Left lung (tissue), 10 donors: ENCODE results near the gene CRYL1. TPM values are rescaled to one million over a fixed set of nuclear protein-coding genes. Genes with fewer than 3 reads are reported as not detected.

ENCODE experiments used
- ATAC-seq: fragments of 200-7000 bp; cut with Tn5 transposase; one replicate; pipeline ENCODE4 v1.9.1; 2020; ENCODE audit warnings: moderate library complexity
- DNase-seq, 4 donors: peaks; one replicate each; pipeline ENCODE4 v3.0.0-alpha.2; 2013 to 2020
- H3K27ac ChIP-seq, 2 donors: fragments of 200-600 bp; sonication (generic) in 1 of 2; one replicate each; pipeline versions ENCODE4 v1.5.0 to v1.8.0; 2020 to 2021
- H3K27me3 ChIP-seq, 2 donors: fragments of 200-600 bp; sonication (generic) in 1 of 2; one replicate each; pipeline versions ENCODE4 v1.5.0 to v1.8.0; 2020 to 2021
- H3K36me3 ChIP-seq, 2 donors: fragments of 200-600 bp; sonication (generic) in 1 of 2; one replicate each; pipeline versions ENCODE4 v1.5.0 to v1.8.0; 2020 to 2021
- H3K4me1 ChIP-seq, 2 donors: fragments of 200-600 bp; one replicate each; pipeline ENCODE4 v1.8.0; 2021
- H3K4me3 ChIP-seq, 2 donors: fragments of 200-600 bp; sonication (generic) in 1 of 2; one replicate each; pipeline versions ENCODE4 v1.5.0 to v1.8.0; 2020 to 2021; ENCODE audit warnings: mild to moderate bottlenecking in 1 of 2
- H3K9me3 ChIP-seq, 2 donors: fragments of 200-600 bp; sonication (generic) in 1 of 2; one replicate each; pipeline versions ENCODE4 v1.5.0 to v1.8.0; 2020 to 2021
- CTCF ChIP-seq, 2 donors: fragments of 200-600 bp; sonication (generic) in 1 of 2; IDR thresholded peaks; one replicate each; pipeline versions ENCODE4 v1.5.0 to v1.8.0; 2021; ENCODE audit warnings: antibody characterized with exemption in 2 of 2
- intact Hi-C, 2 donors: fragments of 100-400 bp; cut with DNase I; formaldehyde crosslinking; loops; one replicate each; pipeline versions ENCODE4 v1.11.2 to v1.14.2; 2022
- polyA plus RNA-seq, 6 donors: library from polyadenylated mRNA; unstranded; fragments of 120-200 nt; gene quantifications; one replicate each; pipeline ENCODE4 v1.2.1, GENCODE V29; 2013; ENCODE audit not compliant: insufficient read length in 6 of 6
- total RNA-seq, 2 donors: library from RNA; stranded (reverse); fragmentation: NEBNext Ultra II Directional; extraction: Animal tissue kit (Norgen Biotek cat#: 25700); gene quantifications; one replicate each; pipeline ENCODE4 v1.2.1, GENCODE V29; 2021
- donor health status: DM: no; HTN: yes; CAD: no.
- donor health status: DM: no; HTN: no; CAD: no.

The CRYL1 gene
- total and polyA plus RNA-seq, 8 donors, result 15.5 to 31.8 (median 24.6) TPM

- peak; percentile 97 for ATAC-seq
- H3K27ac ChIP-seq, result no peak overlapping the region
- H3K36me3 ChIP-seq, result no peaks in the 10 kb centered on the region
- peak; percentile 90 to 98 for TF ChIP-seq CTCF (IDR thresholded peaks at IDR 0.05)
- intact Hi-C loops, result loop anchor here in 1 of 2 donors (10.0 kb wide), 1 partner anchor 429 kb away; no protein-coding TSS in a partner anchor
- DNase-seq, result peak in 2 of 4 donors; percentile 68 to 74
- no peak overlapping the region for H3K4me3 ChIP-seq
- H3K4me1 ChIP-seq, result peaks cover 0 to 13% of the 10 kb centered on the region in 2 donors
- no peaks in the 10 kb centered on the region for H3K27me3 ChIP-seq
- no peaks in the 10 kb centered on the region for H3K9me3 ChIP-seq
Measured at GRCh38 chr13:20495087-20496023, 30.3 kb downstream of the CRYL1 start.

- peaks cover 0 to 13% of the 10 kb centered on the region in 2 donors for H3K4me1 ChIP-seq
- intact Hi-C loops, result loop anchor here in 1 of 2 donors (10.0 kb wide), 1 partner anchor 430 kb away; no protein-coding TSS in a partner anchor
- DNase-seq, result no peak
- H3K36me3 ChIP-seq, result no peaks in the 10 kb centered on the region
- H3K4me3 ChIP-seq, result no peak overlapping the region
- no peaks in the 10 kb centered on the region for H3K27me3 ChIP-seq
- TF ChIP-seq CTCF (IDR thresholded peaks at IDR 0.05), result no peak
- ATAC-seq, result no peak
- H3K9me3 ChIP-seq, result no peaks in the 10 kb centered on the region
- H3K27ac ChIP-seq, result no peak overlapping the region
Measured at GRCh38 chr13:20494656-20495055, 31.0 kb downstream of the CRYL1 start.

GRCh38 chr13:20492641-20493040, 33.0 kb downstream of the CRYL1 start:
- TF ChIP-seq CTCF (IDR thresholded peaks at IDR 0.05), result no peak
- no peak overlapping the region for H3K27ac ChIP-seq
- peak; percentile 9 for ATAC-seq
- intact Hi-C loops, result loop anchor here in 1 of 2 donors (10.0 kb wide), 1 partner anchor 432 kb away; no protein-coding TSS in a partner anchor
- no peak for DNase-seq
- peaks cover 0 to 13% of the 10 kb centered on the region in 2 donors for H3K4me1 ChIP-seq
- H3K27me3 ChIP-seq, result no peaks in the 10 kb centered on the region
- peaks cover 0 to 8% of the 10 kb centered on the region in 2 donors for H3K36me3 ChIP-seq
- no peaks in the 10 kb centered on the region for H3K9me3 ChIP-seq
- H3K4me3 ChIP-seq, result no peak overlapping the region

- ATAC-seq (peak; percentile 30), DNase-seq (no peak)
- intact Hi-C loops, result loop anchor here in 1 of 2 donors (10.0 kb wide), 1 partner anchor 433 kb away; no protein-coding TSS in a partner anchor
Measured at GRCh38 chr13:20491926-20492435, 33.7 kb downstream of the CRYL1 start.

More at GRCh38 chr13:20491926-20492435, 33.7 kb downstream of the CRYL1 start:
- Histone ChIP-seq H3K27me3 (no peaks in the 10 kb centered on the region), H3K9me3 (no peaks in the 10 kb centered on the region), H3K27ac (no peak overlapping the region), H3K36me3 (peaks cover 0 to 8% of the 10 kb centered on the region in 2 donors), H3K4me3 (no peak overlapping the region), H3K4me1 (peaks cover 0 to 13% of the 10 kb centered on the region in 2 donors)
- TF ChIP-seq CTCF (IDR thresholded peaks at IDR 0.05), result no peak
